SU-DHL-6 (cell line): ENCODE results near the gene XRCC4.

Source experiments
- H2AFZ ChIP-seq: fragments of 200-600 bp; sonication (generic); 2 replicates; pipeline ENCODE4 v1.6.1; 2014; ENCODE audit warnings: low read depth, mild to moderate bottlenecking, moderate library complexity, mixed read lengths, antibody characterized with exemption, low read length; ENCODE audit not compliant: severe bottlenecking
- H3F3A ChIP-seq: fragments of 200-600 bp; shearing (Covaris generic); 2 replicates; pipeline ENCODE4 v1.6.0; 2016; ENCODE audit warnings: antibody characterized with exemption, mild to moderate bottlenecking; ENCODE audit not compliant: insufficient read depth
- H3K27ac ChIP-seq: fragments of 200-600 bp; sonication (generic); 2 replicates; pipeline ENCODE4 v1.5.1; 2016; ENCODE audit warnings: low read depth, mild to moderate bottlenecking, low read length, moderate library complexity, mixed read lengths
- H3K27me3 ChIP-seq: fragments of 200-600 bp; sonication (generic), shearing (Covaris generic); 2 replicates; pipeline ENCODE4 v1.6.0; 2014; ENCODE audit warnings: mild to moderate bottlenecking, low read length
- H3K36me3 ChIP-seq: fragments of 200-600 bp; sonication (generic); 2 replicates; pipeline ENCODE4 v1.6.1; 2014; ENCODE audit warnings: mild to moderate bottlenecking, low read length, mixed read lengths
- H3K4me2 ChIP-seq: fragments of 300-600, 200-600 bp; shearing (Covaris generic), sonication (generic); 2 replicates; pipeline ENCODE4 v1.6.0; 2014; ENCODE audit warnings: low read length, low read depth, mild to moderate bottlenecking; ENCODE audit not compliant: poor library complexity, severe bottlenecking
- H3K4me3 ChIP-seq: fragments of 200-600 bp; sonication (generic); 2 replicates; pipeline ENCODE4 v1.5.1; 2014; ENCODE audit warnings: antibody characterized with exemption, low read length, mild to moderate bottlenecking, mixed read lengths; ENCODE audit not compliant: insufficient read depth, poor library complexity, severe bottlenecking
- H3K79me2 ChIP-seq: fragments of 200-600 bp; sonication (generic); 2 replicates; pipeline ENCODE4 v1.6.1; 2014; ENCODE audit warnings: mild to moderate bottlenecking, low read length, moderate library complexity; ENCODE audit not compliant: insufficient read depth
- H3K9ac ChIP-seq: fragments of 200-600 bp; sonication (generic); 2 replicates; pipeline ENCODE4 v1.7.0; 2014; ENCODE audit warnings: mild to moderate bottlenecking, low read length
- H3K9me2 ChIP-seq: fragments of 200-600 bp; sonication (generic); replicated peaks from 2 replicates; pipeline ENCODE4 v1.6.1; 2014; ENCODE audit warnings: low read length; ENCODE audit not compliant: insufficient read depth
- H3K9me3 ChIP-seq: fragments of 200-600 bp; sonication (generic); 2 replicates; pipeline ENCODE4 v1.6.1; 2014; ENCODE audit warnings: low read length, mixed read lengths; ENCODE audit not compliant: insufficient read depth
- H4K20me1 ChIP-seq: fragments of 200-600 bp; sonication (generic); 2 replicates; pipeline ENCODE4 v1.6.1; 2014; ENCODE audit warnings: low read depth, mild to moderate bottlenecking, antibody characterized with exemption, low read length, moderate library complexity, mixed read lengths
- CTCF ChIP-seq: fragments of 200-600 bp; sonication (generic); IDR thresholded peaks from one replicate; pipeline ENCODE4 v1.5.1; 2017; ENCODE audit warnings: antibody characterized with exemption, mild to moderate bottlenecking, low read length, moderate library complexity; ENCODE audit not compliant: insufficient read depth, poor library complexity, severe bottlenecking
- EZH2phosphoT487 ChIP-seq: fragments of 200-600 bp; sonication (generic), shearing (Covaris generic); conservative IDR thresholded peaks from 2 replicates; pipeline ENCODE4 v1.6.1; 2018; ENCODE audit warnings: mild to moderate bottlenecking, antibody characterized with exemption, low read length, moderate library complexity, mixed read lengths

The XRCC4 gene

GRCh38 chr5:83337453-83338035 lies 260.2 kb downstream of the XRCC4 start:
- Histone ChIP-seq H4K20me1 (no peaks in the 10 kb centered on the region), H3K4me3 (no peak overlapping the region), H3K79me2 (no peaks in the 10 kb centered on the region), H3K9ac (no peak overlapping the region), H3K9me3 (no peaks in the 10 kb centered on the region), H3F3A (no peaks in the 10 kb centered on the region), H3K4me2 (no peak overlapping the region), H3K9me2 (no peaks in the 10 kb centered on the region), H3K36me3 (no peaks in the 10 kb centered on the region), H3K27me3 (no peaks in the 10 kb centered on the region), H3K27ac (no peak overlapping the region), H2AFZ (no peak overlapping the region)
- TF ChIP-seq EZH2phosphoT487, result no peak

DNA sequence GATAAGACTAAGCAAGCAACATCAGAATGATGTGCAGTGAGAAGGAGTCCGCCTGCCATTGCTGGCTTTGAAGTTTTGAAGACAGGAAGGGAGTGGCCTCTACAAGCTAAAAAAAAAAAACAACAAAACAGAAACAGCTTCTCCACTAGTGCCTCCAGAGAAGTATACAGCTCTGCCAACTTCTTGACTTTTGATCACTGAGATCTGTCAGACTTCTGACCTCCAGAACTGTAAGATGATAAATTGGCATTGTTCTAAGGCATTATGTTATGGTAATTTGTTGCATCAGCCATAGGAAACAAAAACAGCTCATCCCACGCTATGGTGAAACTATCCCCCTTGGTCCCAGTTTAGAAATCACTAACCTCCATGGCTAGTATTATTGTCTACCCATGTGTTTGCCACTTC lies 263.2 kb downstream of the XRCC4 start:
- H4K20me1 ChIP-seq, result no peaks in the 10 kb centered on the region
- no peak overlapping the region for H3K4me3 ChIP-seq
- no peaks in the 10 kb centered on the region for H3K27me3 ChIP-seq
- H3K9me2 ChIP-seq, result no peaks in the 10 kb centered on the region
- H3K9ac ChIP-seq, result no peak overlapping the region
- H3K36me3 ChIP-seq, result no peaks in the 10 kb centered on the region
- no peaks in the 10 kb centered on the region for H3K79me2 ChIP-seq
- H3K27ac ChIP-seq, result no peak overlapping the region
- H3F3A ChIP-seq, result no peaks in the 10 kb centered on the region
- no peak overlapping the region for H3K4me2 ChIP-seq
- no peak for TF ChIP-seq EZH2phosphoT487
- no peak for TF ChIP-seq CTCF
- no peak overlapping the region for H2AFZ ChIP-seq
- no peaks in the 10 kb centered on the region for H3K9me3 ChIP-seq

DNA sequence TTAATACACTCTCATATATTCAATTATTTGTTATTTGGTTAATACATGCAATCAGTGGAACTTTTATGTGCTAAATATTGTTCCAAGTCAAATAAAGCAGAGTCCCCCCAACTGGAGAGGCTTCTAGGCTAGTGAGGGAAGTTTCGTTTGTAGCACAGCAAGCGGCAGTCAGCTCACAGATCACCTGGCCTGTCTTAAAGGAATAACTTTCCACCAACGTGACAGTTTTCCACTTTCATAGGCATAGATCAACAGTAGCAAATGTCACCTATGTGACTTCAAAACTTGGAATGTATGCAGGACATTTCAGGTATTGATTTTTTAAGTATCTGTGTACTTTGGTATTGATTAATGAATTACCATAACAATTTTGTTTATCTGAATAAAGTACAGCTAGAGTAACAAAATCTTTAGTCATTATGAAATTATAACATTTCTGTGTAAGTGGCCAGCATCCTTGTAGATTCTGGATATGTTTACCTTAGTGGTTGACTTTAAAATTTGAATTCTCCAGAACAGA lies 264.5 kb downstream of the XRCC4 start:
- no peak overlapping the region for H3K9ac ChIP-seq
- H3F3A ChIP-seq, result no peaks in the 10 kb centered on the region
- no peaks in the 10 kb centered on the region for H3K36me3 ChIP-seq
- no peak overlapping the region for H3K27ac ChIP-seq
- no peaks in the 10 kb centered on the region for H3K9me3 ChIP-seq
- no peak for TF ChIP-seq EZH2phosphoT487
- TF ChIP-seq CTCF, result no peak
- no peak overlapping the region for H3K4me2 ChIP-seq
- no peak overlapping the region for H2AFZ ChIP-seq
- H3K27me3 ChIP-seq, result no peaks in the 10 kb centered on the region
- H3K4me3 ChIP-seq, result no peak overlapping the region
- no peaks in the 10 kb centered on the region for H3K9me2 ChIP-seq
- no peaks in the 10 kb centered on the region for H3K79me2 ChIP-seq
- no peaks in the 10 kb centered on the region for H4K20me1 ChIP-seq

GRCh38 chr5:83342465-83342864 lies 265.1 kb downstream of the XRCC4 start:
- Histone ChIP-seq H3K9me2 (no peaks in the 10 kb centered on the region), H3K27me3 (no peaks in the 10 kb centered on the region), H3K36me3 (no peaks in the 10 kb centered on the region), H3K9ac (no peak overlapping the region), H4K20me1 (no peaks in the 10 kb centered on the region), H3F3A (no peaks in the 10 kb centered on the region), H3K4me2 (no peak overlapping the region), H3K79me2 (no peaks in the 10 kb centered on the region), H3K9me3 (no peaks in the 10 kb centered on the region), H3K27ac (no peak overlapping the region), H2AFZ (no peak overlapping the region), H3K4me3 (no peak overlapping the region)
- TF ChIP-seq EZH2phosphoT487, result no peak
- TF ChIP-seq CTCF, result no peak
